DOHH2 (cell line): ENCODE data around the gene ARRDC3.
A peak's percentile ranks its signal among the peaks of the same experiment; 100 is the strongest.
"Not testable (repeated sequence)": the region's sequence is repeated elsewhere in the genome, so short reads cannot be mapped to it uniquely, and the experiment has no call there.

Source experiments
- H3F3A ChIP-seq: fragments of 200-600 bp; sonication (generic), shearing (Covaris generic); 2 replicates; pipeline ENCODE4 v1.6.0; 2016; ENCODE audit warnings: antibody characterized with exemption, mild to moderate bottlenecking; ENCODE audit not compliant: control insufficient read depth, insufficient read depth
- H3K27ac ChIP-seq: fragments of 200-600 bp; sonication (generic); 2 replicates; pipeline ENCODE4 v1.5.1; 2014; ENCODE audit warnings: low read depth, mild to moderate bottlenecking, low read length, moderate library complexity
- H3K27me3 ChIP-seq: fragments of 200-600 bp; sonication (generic); 2 replicates; pipeline ENCODE4 v1.6.1; 2014; ENCODE audit warnings: mild to moderate bottlenecking, low read length, mixed read lengths; ENCODE audit not compliant: control insufficient read depth
- H3K36me3 ChIP-seq: fragments of 200-600 bp; sonication (generic); 2 replicates; pipeline ENCODE4 v1.6.1; 2014; ENCODE audit warnings: mild to moderate bottlenecking, low read length, moderate library complexity, mixed read lengths; ENCODE audit not compliant: control insufficient read depth
- H3K4me1 ChIP-seq: fragments of 200-600 bp; sonication (generic); 2 replicates; pipeline ENCODE4 v1.6.1; 2014; ENCODE audit warnings: mild to moderate bottlenecking, low read length, mixed read lengths; ENCODE audit not compliant: control insufficient read depth
- H3K4me2 ChIP-seq: fragments of 200-600 bp; sonication (generic); 2 replicates; pipeline ENCODE4 v1.6.0; 2014; ENCODE audit warnings: mild to moderate bottlenecking, low read length, moderate library complexity
- H3K4me3 ChIP-seq: fragments of 200-600 bp; sonication (generic); 2 replicates; pipeline ENCODE4 v1.5.1; 2014; ENCODE audit warnings: mild to moderate bottlenecking, low read length, mixed read lengths
- H3K79me2 ChIP-seq: fragments of 200-600 bp; sonication (generic); 2 replicates; pipeline ENCODE4 v1.6.1; 2014; ENCODE audit warnings: mild to moderate bottlenecking, low read length, mixed read lengths; ENCODE audit not compliant: control insufficient read depth
- H3K9me2 ChIP-seq: fragments of 200-600 bp; sonication (generic); replicated peaks from 2 replicates; pipeline ENCODE4 v1.6.1; 2014; ENCODE audit warnings: mild to moderate bottlenecking, low read length, mixed read lengths; ENCODE audit not compliant: control insufficient read depth
- H3K9me3 ChIP-seq: fragments of 200-600 bp; sonication (generic); 2 replicates; pipeline ENCODE4 v1.6.1; 2014; ENCODE audit warnings: antibody characterized with exemption, low read length, mixed read lengths; ENCODE audit not compliant: control insufficient read depth, insufficient read depth
- H4K20me1 ChIP-seq: fragments of 200-600 bp; sonication (generic); 2 replicates; pipeline ENCODE4 v1.6.0; 2014; ENCODE audit warnings: low read depth, mild to moderate bottlenecking, antibody characterized with exemption, low read length, moderate library complexity; ENCODE audit not compliant: control insufficient read depth, insufficient read depth
- EZH2phosphoT487 ChIP-seq: fragments of 200-600 bp; sonication (generic); IDR thresholded peaks from 2 replicates; pipeline ENCODE4 v1.6.1; 2017; ENCODE audit warnings: borderline replicate concordance, mild to moderate bottlenecking, antibody characterized with exemption, low read length, moderate library complexity, mixed read lengths
- TF ChIP-seq, protein P1 (sequence below): fragments of 200-600 bp; sonication (generic); IDR thresholded peaks from one replicate; pipeline ENCODE4 v1.5.1; 2014; ENCODE audit warnings: antibody characterized with exemption, mild to moderate bottlenecking, low read depth, low read length; ENCODE audit not compliant: poor library complexity, severe bottlenecking

ARRDC3 gene

GRCh38 chr5:91357806-91358205 lies 25.3 kb downstream of the ARRDC3 start:
- H3K9me2 ChIP-seq = no peaks in the 10 kb centered on the region
- H3K4me2 ChIP-seq = no peak overlapping the region
- no peak for TF ChIP-seq EZH2phosphoT487
- TF ChIP-seq, protein P1, sequence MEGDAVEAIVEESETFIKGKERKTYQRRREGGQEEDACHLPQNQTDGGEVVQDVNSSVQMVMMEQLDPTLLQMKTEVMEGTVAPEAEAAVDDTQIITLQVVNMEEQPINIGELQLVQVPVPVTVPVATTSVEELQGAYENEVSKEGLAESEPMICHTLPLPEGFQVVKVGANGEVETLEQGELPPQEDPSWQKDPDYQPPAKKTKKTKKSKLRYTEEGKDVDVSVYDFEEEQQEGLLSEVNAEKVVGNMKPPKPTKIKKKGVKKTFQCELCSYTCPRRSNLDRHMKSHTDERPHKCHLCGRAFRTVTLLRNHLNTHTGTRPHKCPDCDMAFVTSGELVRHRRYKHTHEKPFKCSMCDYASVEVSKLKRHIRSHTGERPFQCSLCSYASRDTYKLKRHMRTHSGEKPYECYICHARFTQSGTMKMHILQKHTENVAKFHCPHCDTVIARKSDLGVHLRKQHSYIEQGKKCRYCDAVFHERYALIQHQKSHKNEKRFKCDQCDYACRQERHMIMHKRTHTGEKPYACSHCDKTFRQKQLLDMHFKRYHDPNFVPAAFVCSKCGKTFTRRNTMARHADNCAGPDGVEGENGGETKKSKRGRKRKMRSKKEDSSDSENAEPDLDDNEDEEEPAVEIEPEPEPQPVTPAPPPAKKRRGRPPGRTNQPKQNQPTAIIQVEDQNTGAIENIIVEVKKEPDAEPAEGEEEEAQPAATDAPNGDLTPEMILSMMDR = no peak
- no peaks in the 10 kb centered on the region for H3K9me3 ChIP-seq
- peaks cover 14% of the 10 kb centered on the region for H3F3A ChIP-seq
- peaks cover 70% of the 10 kb centered on the region for H3K4me1 ChIP-seq
- no peaks in the 10 kb centered on the region for H4K20me1 ChIP-seq
- no peaks in the 10 kb centered on the region for H3K27me3 ChIP-seq
- no peaks in the 10 kb centered on the region for H3K36me3 ChIP-seq
- H3K27ac ChIP-seq = no peak overlapping the region
- H3K79me2 ChIP-seq = no peaks in the 10 kb centered on the region
- no peak overlapping the region for H3K4me3 ChIP-seq

DNA sequence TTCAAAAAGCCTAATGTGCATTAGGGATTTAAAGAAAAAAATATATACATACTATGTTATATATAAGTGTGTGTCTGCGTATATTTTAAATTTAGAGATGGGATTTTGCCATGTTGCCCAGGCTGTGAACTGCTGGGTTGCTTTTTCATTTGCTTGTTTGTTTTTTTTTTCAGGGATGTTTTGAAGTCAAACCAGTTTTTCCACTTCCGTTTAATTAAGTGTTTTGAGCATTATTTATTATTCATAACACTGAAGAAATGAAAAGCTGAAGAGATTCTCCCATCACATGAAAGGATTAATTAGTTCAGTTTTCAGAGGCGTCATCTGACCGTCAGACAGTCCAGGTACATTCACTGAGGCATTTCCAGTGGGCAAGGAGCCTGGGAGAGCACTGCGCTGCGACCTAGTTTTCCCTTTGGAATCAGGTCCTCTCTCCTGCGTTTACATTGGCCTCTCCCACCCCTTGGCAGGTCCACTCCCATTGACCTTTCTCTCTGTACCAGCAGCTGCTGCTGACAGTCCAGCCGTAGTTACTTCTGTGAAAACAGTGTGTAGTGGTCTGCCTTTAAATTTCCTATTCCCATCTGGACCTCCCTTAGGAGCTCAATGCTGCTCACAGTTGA lies 26.0 kb downstream of the ARRDC3 start:
- H3K36me3 ChIP-seq = no peaks in the 10 kb centered on the region
- H3K79me2 ChIP-seq = no peaks in the 10 kb centered on the region
- H3K27ac ChIP-seq = no peak overlapping the region
- no peak overlapping the region for H3K4me2 ChIP-seq
- no peaks in the 10 kb centered on the region for H4K20me1 ChIP-seq
- H3K9me2 ChIP-seq = no peaks in the 10 kb centered on the region
- H3K4me1 ChIP-seq = peaks cover 69% of the 10 kb centered on the region
- no peaks in the 10 kb centered on the region for H3K9me3 ChIP-seq
- H3K4me3 ChIP-seq = no peak overlapping the region
- H3K27me3 ChIP-seq = no peaks in the 10 kb centered on the region
- peaks cover 14% of the 10 kb centered on the region for H3F3A ChIP-seq
- no peak for TF ChIP-seq EZH2phosphoT487
- TF ChIP-seq, protein P1 = no peak

DNA sequence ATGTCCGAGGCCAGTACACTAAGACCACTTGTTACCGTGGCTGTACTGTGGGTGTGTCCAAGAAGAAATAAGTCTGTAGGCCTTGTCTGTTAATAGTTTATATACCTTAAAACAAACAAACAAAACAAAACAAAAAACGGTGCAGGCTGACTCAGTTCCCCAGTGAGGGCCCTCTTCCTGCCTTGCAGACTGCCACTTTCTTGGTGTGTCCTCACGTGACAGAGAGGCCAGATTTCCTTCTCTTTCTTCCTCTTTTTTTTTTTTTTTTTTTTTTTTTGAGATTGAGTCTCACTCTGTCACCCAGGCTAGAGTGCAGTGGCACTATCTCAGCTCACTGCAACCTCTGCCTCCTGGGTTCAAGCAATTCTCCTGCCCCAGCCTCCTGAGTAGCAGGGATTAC lies 28.2 kb downstream of the ARRDC3 start:
- Histone ChIP-seq H3K4me2 (peak overlapping the region; percentile 53), H3K4me1 (peaks cover 67% of the 10 kb centered on the region), H3K4me3 (peak overlapping the region; percentile 45), H3K27ac (peak overlapping the region; percentile 29)
- H3K79me2 ChIP-seq, H3K9me3 ChIP-seq, H3K27me3 ChIP-seq, H3K9me2 ChIP-seq, H3F3A ChIP-seq, H4K20me1 ChIP-seq, H3K36me3 ChIP-seq: not testable (repeated sequence)

DNA sequence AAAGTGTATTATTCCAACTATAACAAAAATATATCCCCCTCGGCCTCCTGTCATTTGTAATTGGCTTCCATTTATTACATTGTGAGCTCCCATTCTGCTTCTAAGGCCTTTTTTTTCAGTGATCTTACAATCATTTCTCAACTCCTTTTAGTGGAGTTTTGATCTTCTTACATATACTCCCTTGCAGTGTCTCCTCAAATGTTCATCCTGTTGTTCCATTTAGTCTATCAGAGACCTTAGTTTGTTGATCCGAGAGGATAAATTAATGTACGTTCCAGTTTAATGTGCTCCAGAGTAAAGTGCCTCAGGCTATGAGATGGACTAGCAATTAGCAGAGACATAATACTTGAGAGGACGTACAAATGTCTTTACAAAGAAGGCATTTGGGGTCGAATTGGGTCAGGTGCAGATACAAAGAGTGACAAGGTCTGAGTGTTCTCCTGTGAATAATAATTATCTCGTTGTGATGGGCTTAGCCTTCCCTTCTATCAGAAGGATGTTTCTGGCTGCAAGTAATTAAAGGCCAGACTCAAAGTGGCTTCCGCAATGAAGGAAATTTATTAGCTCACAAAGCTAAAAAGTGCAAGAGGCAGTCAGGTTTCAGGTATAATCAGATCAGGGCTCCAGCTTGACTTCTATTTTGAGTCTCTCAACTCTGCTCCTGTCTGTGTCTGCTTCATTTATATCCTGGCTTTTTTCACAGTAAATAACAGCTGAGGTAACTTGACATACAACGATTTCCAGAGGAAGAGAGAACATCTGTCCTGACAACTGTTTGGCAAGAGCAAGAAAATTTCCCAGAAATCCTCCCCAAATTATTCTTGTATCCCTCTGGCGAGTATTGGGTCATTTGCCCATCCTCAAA lies 30.1 kb downstream of the ARRDC3 start:
- TF ChIP-seq, protein P1 = no peak
- no peak for TF ChIP-seq EZH2phosphoT487
- no peaks in the 10 kb centered on the region for H3K79me2 ChIP-seq
- H3K9me2 ChIP-seq = no peaks in the 10 kb centered on the region
- no peaks in the 10 kb centered on the region for H4K20me1 ChIP-seq
- no peak overlapping the region for H3K4me3 ChIP-seq
- no peaks in the 10 kb centered on the region for H3K27me3 ChIP-seq
- H3F3A ChIP-seq = no peaks in the 10 kb centered on the region
- no peak overlapping the region; the same call in 1 of the 2 replicates for H3K4me2 ChIP-seq
- H3K36me3 ChIP-seq = no peaks in the 10 kb centered on the region
- no peaks in the 10 kb centered on the region for H3K9me3 ChIP-seq
- no peak overlapping the region for H3K27ac ChIP-seq
- peaks cover 68% of the 10 kb centered on the region for H3K4me1 ChIP-seq
